IMR-90 (cell line): Measurements from ENCODE around the gene IER3. TPM values are rescaled to one million over a fixed set of nuclear protein-coding genes. Genes with fewer than 3 reads are reported as not detected.
A peak's percentile ranks its signal among the peaks of the same experiment; 100 is the strongest.

ENCODE experiments used
- ATAC-seq: fragments of 200-7000 bp; cut with Tn5 transposase; 2 replicates; pipeline ENCODE4 v1.9.1; 2020; ENCODE audit warnings: low read depth, mild to moderate bottlenecking, moderate library complexity
- BruUV-seq: library from RNA; stranded (reverse); fragments of 400-500 nt; replicated peaks from 2 replicates; lab custom pipeline; 2021; lab: Mats Ljungman, UMichigan
- CTCF ChIA-PET: fragments of 300-600 bp; formaldehyde crosslinking; extraction: SDS; loops from one replicate; lab custom pipeline; 2021; ENCODE audit warnings: antibody characterized with exemption; lab: Yijun Ruan, JAX
- POLR2A ChIA-PET: fragments of 300-600 bp; sonication (Branson Sonifier 250); formaldehyde crosslinking; loops from one replicate; lab custom pipeline; 2022; ENCODE audit warnings: antibody characterized with exemption; ENCODE audit not compliant: unreplicated experiment; lab: Charles Lee
- DNase-seq: peaks from one replicate; pipeline ENCODE4 v3.0.0; 2013
- H2AFZ ChIP-seq: replicated peaks from 2 replicates; pipeline ENCODE3; 2013; ENCODE audit warnings: low read length, mild to moderate bottlenecking; ENCODE audit not compliant: poor library complexity
- H2AK5ac ChIP-seq: 2 replicates; pipeline ENCODE4 v1.6.1; 2013; ENCODE audit warnings: low read depth, low read length, inconsistent platforms
- H2AK9ac ChIP-seq: replicated peaks from 2 replicates; pipeline ENCODE3; 2013; ENCODE audit warnings: mild to moderate bottlenecking, low read depth, low read length, moderate library complexity; ENCODE audit not compliant: poor library complexity
- H2BK120ac ChIP-seq: 2 replicates; pipeline ENCODE4 v1.6.1; 2013; ENCODE audit warnings: low read depth, low read length, inconsistent platforms
- H2BK15ac ChIP-seq: 3 replicates; pipeline ENCODE4 v1.6.1; 2013; ENCODE audit warnings: low read depth, low read length, inconsistent platforms
- H2BK20ac ChIP-seq: 2 replicates; pipeline ENCODE4 v1.6.1; 2013; ENCODE audit warnings: low read depth, mild to moderate bottlenecking, inconsistent platforms, low read length, moderate library complexity
- H2BK5ac ChIP-seq: 2 replicates; pipeline ENCODE4 v1.6.1; 2013; ENCODE audit warnings: mild to moderate bottlenecking, low read depth, low read length, inconsistent platforms; ENCODE audit not compliant: poor library complexity, severe bottlenecking
- H3K14ac ChIP-seq: replicated peaks from 2 replicates; pipeline ENCODE4 v1.6.1; 2013; ENCODE audit warnings: low read depth, low read length, inconsistent platforms
- H3K18ac ChIP-seq: 2 replicates; pipeline ENCODE4 v1.6.1; 2013; ENCODE audit warnings: low read depth, low read length, control low read depth
- H3K23ac ChIP-seq: 2 replicates; pipeline ENCODE4 v1.6.1; 2013; ENCODE audit warnings: low read depth, low read length, inconsistent platforms
- H3K27ac ChIP-seq: 2 replicates; pipeline ENCODE4 v1.5.1; 2013; ENCODE audit warnings: mild to moderate bottlenecking, control low read depth, low read length; ENCODE audit not compliant: insufficient read depth
- H3K27me3 ChIP-seq: 2 replicates; pipeline ENCODE4 v1.6.1; 2013; ENCODE audit warnings: low read length; ENCODE audit not compliant: control insufficient read depth, insufficient read depth
- H3K36me3 ChIP-seq: 2 replicates; pipeline ENCODE4 v1.6.1; 2013; ENCODE audit warnings: low read length, mixed read lengths; ENCODE audit not compliant: control insufficient read depth, insufficient read depth
- H3K4ac ChIP-seq: 2 replicates; pipeline ENCODE4 v1.6.1; 2013; ENCODE audit warnings: low read depth, low read length, inconsistent platforms
- H3K4me1 ChIP-seq: 2 replicates; pipeline ENCODE4 v1.6.1; 2013; ENCODE audit warnings: low read length, mixed read lengths; ENCODE audit not compliant: control insufficient read depth, insufficient read depth
- H3K4me2 ChIP-seq: 2 replicates; pipeline ENCODE4 v1.6.1; 2013; ENCODE audit warnings: low read depth, mild to moderate bottlenecking, control low read depth, low read length, moderate library complexity
- H3K4me3 ChIP-seq: 2 replicates; pipeline ENCODE4 v1.5.1; 2013; ENCODE audit warnings: low read depth, mild to moderate bottlenecking, control low read depth, low read length, moderate library complexity; ENCODE audit not compliant: insufficient read depth
- H3K56ac ChIP-seq: 2 replicates; pipeline ENCODE4 v1.6.1; 2013; ENCODE audit warnings: low read length, inconsistent platforms; ENCODE audit not compliant: insufficient read depth; ENCODE audit errors: extremely low read depth
- H3K79me1 ChIP-seq, 2 experiments: 2 replicates each; pipeline ENCODE4 v1.6.1; 2013; ENCODE audit warnings: low read length in 2 of 2, inconsistent platforms in 1 of 2, low read depth in 1 of 2
- H3K9ac ChIP-seq: 2 replicates; pipeline ENCODE4 v1.6.1; 2013; ENCODE audit warnings: low read depth, low read length, control low read depth
- H3K9me1 ChIP-seq: 2 replicates; pipeline ENCODE4 v1.6.1; 2013; ENCODE audit warnings: low read length, inconsistent platforms; ENCODE audit not compliant: insufficient read depth
- H3K9me3 ChIP-seq: 2 replicates; pipeline ENCODE4 v1.6.1; 2013; ENCODE audit warnings: low read length; ENCODE audit not compliant: control insufficient read depth, insufficient read depth
- H4K20me1 ChIP-seq: 2 replicates; pipeline ENCODE4 v1.6.1; 2013; ENCODE audit warnings: low read length, inconsistent platforms; ENCODE audit not compliant: insufficient read depth
- H4K5ac ChIP-seq: 2 replicates; pipeline ENCODE4 v1.6.1; 2013; ENCODE audit warnings: mild to moderate bottlenecking, low read depth, low read length, control low read depth
- H4K8ac ChIP-seq, 2 experiments: 2 replicates each; pipeline ENCODE4 v1.6.1; 2013; ENCODE audit warnings: low read depth in 2 of 2, low read length in 2 of 2, control low read depth in 1 of 2, inconsistent platforms in 1 of 2
- H4K91ac ChIP-seq: 2 replicates; pipeline ENCODE4 v1.6.1; 2013; ENCODE audit warnings: low read depth, low read length, inconsistent platforms; ENCODE audit not compliant: insufficient read depth
- BHLHE40 ChIP-seq: fragments of 150-350 bp; IDR thresholded peaks from 2 replicates; pipeline ENCODE4 v1.6.1; 2016; ENCODE audit warnings: mild to moderate bottlenecking, low read depth, low read length
- CEBPB ChIP-seq: IDR thresholded peaks from 2 replicates; pipeline ENCODE4 v1.6.1; 2012; ENCODE audit warnings: low read depth, low read length, improper control_type of control experiment
- CHD1 ChIP-seq: IDR thresholded peaks from 2 replicates; pipeline ENCODE4 v1.6.1; 2012; ENCODE audit warnings: low read depth, low read length, improper control_type of control experiment
- CTCF ChIP-seq: conservative IDR thresholded peaks from 2 replicates; pipeline ENCODE4 v1.5.1; 2012; ENCODE audit warnings: mild to moderate bottlenecking, low read depth, low read length, improper control_type of control experiment
- ELK1 ChIP-seq: fragments of 150-350 bp; IDR thresholded peaks from 2 replicates; pipeline ENCODE4 v1.6.1; 2016; ENCODE audit warnings: low read depth, mild to moderate bottlenecking, low read length, moderate library complexity, borderline replicate concordance
- FOS ChIP-seq: fragments of 150-350 bp; IDR thresholded peaks from 2 replicates; pipeline ENCODE4 v1.6.1; 2016; ENCODE audit warnings: low read depth, low read length
- MAFK ChIP-seq: IDR thresholded peaks from 2 replicates; pipeline ENCODE4 v1.6.1; 2012; ENCODE audit warnings: low read depth, low read length, improper control_type of control experiment
- NFE2L2 ChIP-seq: fragments of 150-350 bp; IDR thresholded peaks from 2 replicates; pipeline ENCODE4 v1.6.1; 2016; ENCODE audit warnings: low read depth, mild to moderate bottlenecking, low read length
- POLR2A ChIP-seq: IDR thresholded peaks from 2 replicates; pipeline ENCODE4 v1.6.1; 2012; ENCODE audit warnings: mild to moderate bottlenecking, low read depth, low read length
- RAD21 ChIP-seq: IDR thresholded peaks from 2 replicates; pipeline ENCODE4 v1.6.1; 2012; ENCODE audit warnings: low read length, improper control_type of control experiment
- RCOR1 ChIP-seq: IDR thresholded peaks from 2 replicates; pipeline ENCODE4 v1.6.1; 2012; ENCODE audit warnings: mild to moderate bottlenecking, low read length, improper control_type of control experiment; ENCODE audit not compliant: insufficient replicate concordance
- RFX5 ChIP-seq: IDR thresholded peaks from 2 replicates; pipeline ENCODE4 v1.8.0; 2012; ENCODE audit warnings: low read depth, mild to moderate bottlenecking, low read length, moderate library complexity
- SMC3 ChIP-seq: fragments of 150-350 bp; IDR thresholded peaks from 2 replicates; pipeline ENCODE4 v1.6.1; 2016; ENCODE audit warnings: low read depth, mild to moderate bottlenecking, antibody characterized with exemption, low read length, moderate library complexity
- USF2 ChIP-seq: fragments of 150-350 bp; IDR thresholded peaks from 2 replicates; pipeline ENCODE4 v1.6.1; 2017; ENCODE audit warnings: mild to moderate bottlenecking, antibody characterized with exemption, low read length, low read depth
- WGBS, 2 experiments: methylation state at CpG; one replicate each; pipeline versions ENCODE4 v1.1.5 to v1.1.7; 2013; ENCODE audit warnings: missing lambda C conversion rate in 2 of 2; ENCODE audit not compliant: insufficient read length in 1 of 2; ENCODE audit errors: extremely low coverage in 2 of 2; 5-methylcytosine and 5-hydroxymethylcytosine counted together
- dilution Hi-C: fragments of 300-500 bp; cut with HindIII; formaldehyde crosslinking; loops from one replicate; pipeline ENCODE4 v1.14.3; 2018; ENCODE audit warnings: low sequenced_read_pairs; ENCODE audit not compliant: unreplicated experiment
- in situ Hi-C: fragments of 300-500 bp; cut with MboI; formaldehyde crosslinking; loops from 3 replicates; pipeline ENCODE4 v1.14.3; 2019; ENCODE audit warnings: low sequenced_read_pairs, inconsistent platforms, mixed read lengths
- intact Hi-C: fragments of 100-400 bp; cut with micrococcal nuclease; formaldehyde crosslinking; loops from 2 replicates; pipeline ENCODE4 v1.10.0; 2022
- polyA plus RNA-seq, 3 experiments: library from polyadenylated mRNA; depleted of rRNA; stranded (reverse); fragments of >200 nt; gene quantifications; 2 replicates each; pipeline ENCODE4 v1.2.3, GENCODE V29; 2012; ENCODE audit warnings: low replicate concordance in 1 of 3
- total RNA-seq: library from RNA; depleted of rRNA; stranded (reverse); fragments of >200 nt; gene quantifications from 2 replicates; pipeline ENCODE4 v1.2.3, GENCODE V29; 2012

IER3 gene
- total and polyA plus RNA-seq, 2 of the 4 experiments (the other 2 are of a cell fraction): 38.4 to 159 TPM

GRCh38 chr6:30717129-30717844 is 27.1 kb downstream of the IER3 start, which contains the start of gene MDC1:
TSS of gene MDC1 (minus strand) at chr6:30717281. CDS start at chr6:30715175, 2,106 bp downstream.
- Histone ChIP-seq H3K27me3 (no peaks in the 10 kb centered on the region), H4K8ac (peak within 1 kb of the TSS; percentile 84 to 96), H3K4me1 (peaks cover 4% of the 10 kb centered on the region; the same call in 1 of the 2 replicates), H2BK20ac (peak within 1 kb of the TSS; percentile 8; the same call in 1 of the 2 replicates), H3K4ac (peak within 1 kb of the TSS; percentile 92), H3K9ac (peak within 1 kb of the TSS; percentile 76), H2AK5ac (peak within 1 kb of the TSS; percentile 99), H3K56ac (peak within 1 kb of the TSS; percentile 96), H3K9me3 (no peaks in the 10 kb centered on the region), H3K4me3 (peak within 1 kb of the TSS; percentile 61), H2BK5ac (peak within 1 kb of the TSS; percentile 91), H4K91ac (peak within 1 kb of the TSS; percentile 97), H2AK9ac (peak within 1 kb of the TSS; percentile 79), H3K27ac (peak within 1 kb of the TSS; percentile 78), H3K4me2 (peak within 1 kb of the TSS; percentile 90), H2BK15ac (peak within 1 kb of the TSS; percentile 59), H3K18ac (peak within 1 kb of the TSS; percentile 48), H3K14ac (peak within 1 kb of the TSS; percentile 83), H3K36me3 (peaks cover 17% of the 10 kb centered on the region), H4K20me1 (peaks cover 10% of the 10 kb centered on the region), H3K9me1 (peaks cover 5% of the 10 kb centered on the region), H2BK120ac (peak within 1 kb of the TSS; percentile 50), H3K79me1 (peaks cover 15 to 41% of the 10 kb centered on the region in 2 experiments), H4K5ac (peak within 1 kb of the TSS; percentile 55), H2AFZ (peak within 1 kb of the TSS; percentile 95), H3K23ac (peak within 1 kb of the TSS; percentile 84)
- in situ Hi-C loops (no loop called here), dilution Hi-C loops (no loop called here), intact Hi-C loops (loop anchor here (1.0 kb wide), 1 partner anchor 26 kb away; no protein-coding TSS in a partner anchor)
- 0% methylated on average over 31 of the region's 48 CpGs; no CpG with 5 or more reads in 1 of the 2 experiments for WGBS, 2 experiments
- ATAC-seq: peak; percentile 77
- no TSS peak for BruUV-seq
- ChIA-PET CTCF (no interaction called here), POLR2A (interaction anchor here (0.6 kb wide), 1 partner anchor 146 kb away, joined by 3 read pairs; the partner anchor contains the start of gene ABCF1)
- DNase-seq: peak; percentile 100
- TF ChIP-seq FOS: peak; percentile 71
- TF ChIP-seq ELK1: no peak
- peak; percentile 64 for TF ChIP-seq POLR2A
- TF ChIP-seq NFE2L2: peak; percentile 76; the same call in 1 of the 2 replicates
- no peak for TF ChIP-seq RFX5
- no peak for TF ChIP-seq RAD21
- TF ChIP-seq CHD1: 0 out of 2 replicates have a peak, but pooled peaks have one; percentile 8
- TF ChIP-seq BHLHE40: peak; percentile 24; the same call in 1 of the 2 replicates
- TF ChIP-seq RCOR1: no peak
- peak; percentile 29; the same call in 1 of the 2 replicates for TF ChIP-seq CTCF
- no peak for TF ChIP-seq USF2
- peak; percentile 73; the same call in 1 of the 2 replicates for TF ChIP-seq CEBPB
- TF ChIP-seq SMC3: no peak
- TF ChIP-seq MAFK: peak; percentile 93
